ENCODE results near the gene PRSS53. TPM values are rescaled to one million over a fixed set of nuclear protein-coding genes. Genes with fewer than 3 reads are reported as not detected.

The PRSS53 gene
- total and polyA plus RNA-seq, 2 experiments from 2014 or later: 0.36 to 2.7 TPM

DNA sequence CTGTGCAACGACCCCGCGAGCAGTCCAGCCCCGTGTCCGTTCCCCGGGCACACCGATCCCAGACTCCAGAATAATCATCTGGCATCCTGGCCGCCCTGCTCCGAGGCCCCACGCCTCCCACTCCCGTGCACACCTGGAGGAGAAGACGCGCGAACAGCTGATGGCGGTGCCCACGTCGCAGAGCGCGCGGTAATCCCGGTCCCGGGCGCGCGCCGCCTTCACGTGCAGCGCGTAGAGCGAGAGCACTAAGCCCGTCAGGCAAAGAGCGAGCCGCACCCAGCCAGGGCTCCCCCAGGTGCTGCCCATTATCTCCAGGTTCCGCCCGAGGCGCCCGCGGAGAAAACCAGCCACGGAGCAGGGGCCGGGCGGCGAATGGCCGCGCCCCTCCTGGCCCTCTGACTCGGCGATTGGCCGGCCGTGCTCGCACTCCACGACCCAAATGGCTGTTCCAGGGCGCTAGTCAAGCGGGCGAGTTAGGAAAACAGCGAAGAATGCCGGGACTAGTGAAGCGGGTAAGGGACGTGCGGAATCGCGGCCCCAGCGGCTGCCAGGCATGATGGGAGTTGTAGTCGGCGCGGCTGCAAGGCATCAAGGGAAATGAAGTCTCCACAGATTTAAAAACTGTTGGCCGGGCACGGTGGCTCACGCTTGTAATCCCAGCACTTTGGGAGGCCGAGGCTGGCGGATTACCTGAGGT, 5.8 kb upstream of the PRSS53 start, which contains the start of gene VKORC1:
VKORC1 (minus strand) TSS at position 374 of the 697 bp plus-strand sequence; CDS start at position 306, 68 bp downstream.
- H3K79me2 ChIP-seq (replicated peaks; ENCODE audit: insufficient read depth): peaks cover 16% of the 10 kb centered on the region
- no peaks in the 10 kb centered on the region for H4K20me1 ChIP-seq (replicated peaks; ENCODE audit: insufficient read depth)
- H3K27ac Mint-ChIP-seq: peak within 1 kb of the TSS; percentile 80
- peak within 1 kb of the TSS; percentile 91 for H3K4me2 ChIP-seq
- TF ChIP-seq, protein P1, sequence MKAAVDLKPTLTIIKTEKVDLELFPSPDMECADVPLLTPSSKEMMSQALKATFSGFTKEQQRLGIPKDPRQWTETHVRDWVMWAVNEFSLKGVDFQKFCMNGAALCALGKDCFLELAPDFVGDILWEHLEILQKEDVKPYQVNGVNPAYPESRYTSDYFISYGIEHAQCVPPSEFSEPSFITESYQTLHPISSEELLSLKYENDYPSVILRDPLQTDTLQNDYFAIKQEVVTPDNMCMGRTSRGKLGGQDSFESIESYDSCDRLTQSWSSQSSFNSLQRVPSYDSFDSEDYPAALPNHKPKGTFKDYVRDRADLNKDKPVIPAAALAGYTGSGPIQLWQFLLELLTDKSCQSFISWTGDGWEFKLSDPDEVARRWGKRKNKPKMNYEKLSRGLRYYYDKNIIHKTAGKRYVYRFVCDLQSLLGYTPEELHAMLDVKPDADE (IDR thresholded peaks at IDR 0.05): peak; percentile 89
- TF ChIP-seq ZNF331 (CRISPR knock-in tag; IDR thresholded peaks at IDR 0.05; ENCODE audit: low read depth): no peak
- TF ChIP-seq EZH2 (IDR thresholded peaks at IDR 0.05; ENCODE audit: low read depth, unreplicated experiment): no peak
- no peak for TF ChIP-seq STAT1 (IDR thresholded peaks at IDR 0.05; ENCODE audit: unreplicated experiment)
- TF ChIP-seq POLR2AphosphoS5 (IDR thresholded peaks at IDR 0.05; ENCODE audit: low read depth): peak; percentile 57
- TF ChIP-seq CREB1 (CRISPR knock-in tag; IDR thresholded peaks at IDR 0.05; ENCODE audit: low read depth): peak; percentile 47; the same call in 1 of the 2 replicates
- ATAC-seq: peak; percentile 95
- no peaks in the 10 kb centered on the region for H3K36me3 ChIP-seq (ENCODE audit: insufficient read depth)
- peaks cover 5% of the 10 kb centered on the region; the same call in 2 of the 3 replicates for H3K9me3 Mint-ChIP-seq
- H3K27ac ChIP-seq (ENCODE audit: low read depth): peak within 1 kb of the TSS; percentile 85
- peaks cover 7% of the 10 kb centered on the region; the same call in 1 of the 2 replicates for H3K4me1 ChIP-seq (ENCODE audit: insufficient read depth)
- peak within 1 kb of the TSS; percentile 75 for H2AFZ ChIP-seq
- peak within 1 kb of the TSS; percentile 93 for H3K4me3 Mint-ChIP-seq
- H3K4me3 ChIP-seq: peak within 1 kb of the TSS; percentile 84
- peaks cover 6% of the 10 kb centered on the region; the same call in 1 of the 2 replicates for H3F3A ChIP-seq (replicated peaks; ENCODE audit: low read depth)
- H3K27me3 Mint-ChIP-seq (ENCODE audit: insufficient read depth, low read depth, poor library complexity): peaks cover 10% of the 10 kb centered on the region
- DNase-seq (ENCODE audit: low spot score): peak; percentile 99
- no peaks in the 10 kb centered on the region for H3K9me2 ChIP-seq (ENCODE audit: insufficient read depth)
- peaks cover 25% of the 10 kb centered on the region for H3K36me3 Mint-ChIP-seq (ENCODE audit: low read depth)
- H3K27me3 ChIP-seq (ENCODE audit: insufficient read depth): no peaks in the 10 kb centered on the region
- H3K4me1 Mint-ChIP-seq: peaks cover 8% of the 10 kb centered on the region

DNA sequence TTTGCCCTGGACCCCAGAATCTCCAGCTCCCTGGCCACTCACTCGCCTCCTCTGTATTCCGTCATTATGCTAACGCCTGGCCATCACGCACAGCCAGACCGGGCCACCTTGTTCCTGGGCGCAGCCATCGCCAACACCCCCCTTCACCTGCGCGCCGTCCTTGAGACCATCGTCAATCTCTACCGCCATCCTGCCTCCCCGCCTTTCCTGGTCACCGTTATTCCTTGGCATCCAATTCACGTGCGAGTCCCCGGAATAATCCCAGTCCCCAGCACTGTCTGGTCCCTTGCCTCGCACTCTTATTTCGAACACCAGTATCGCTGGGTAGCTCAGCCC, 5.3 kb upstream of the PRSS53 start:
- peak; percentile 21 for ATAC-seq

More for the DNA sequence above, 5.3 kb upstream of the PRSS53 start:
- Mint-ChIP-seq H3K4me3 (peak overlapping the region; percentile 93), H3K36me3 (ENCODE audit: low read depth) (peaks cover 28% of the 10 kb centered on the region), H3K9me3 (peaks cover 5% of the 10 kb centered on the region; the same call in 2 of the 3 replicates), H3K27me3 (ENCODE audit: insufficient read depth, low read depth, poor library complexity) (peaks cover 11% of the 10 kb centered on the region), H3K27ac (peak overlapping the region; percentile 80), H3K4me1 (peaks cover 8% of the 10 kb centered on the region)
- Histone ChIP-seq H3K4me2 (peak overlapping the region; percentile 91), H3F3A (replicated peaks; ENCODE audit: low read depth) (peaks cover 6% of the 10 kb centered on the region; the same call in 1 of the 2 replicates), H3K4me1 (ENCODE audit: insufficient read depth) (peaks cover 7% of the 10 kb centered on the region; the same call in 1 of the 2 replicates), H3K9me2 (ENCODE audit: insufficient read depth) (no peaks in the 10 kb centered on the region), H4K20me1 (replicated peaks; ENCODE audit: insufficient read depth) (no peaks in the 10 kb centered on the region), H2AFZ (peak overlapping the region; percentile 75), H3K27ac (ENCODE audit: low read depth) (peak overlapping the region; percentile 85), H3K4me3 (peak overlapping the region; percentile 84), H3K36me3 (ENCODE audit: insufficient read depth) (no peaks in the 10 kb centered on the region), H3K79me2 (replicated peaks; ENCODE audit: insufficient read depth) (peaks cover 16% of the 10 kb centered on the region), H3K27me3 (ENCODE audit: insufficient read depth) (no peaks in the 10 kb centered on the region)
- peak; percentile 62 for DNase-seq (ENCODE audit: low spot score)
- TF ChIP-seq STAT1 (IDR thresholded peaks at IDR 0.05; ENCODE audit: unreplicated experiment) (no peak), ZNF114 (CRISPR knock-in tag; IDR thresholded peaks at IDR 0.05) (no peak)
- TF ChIP-seq, protein P2, sequence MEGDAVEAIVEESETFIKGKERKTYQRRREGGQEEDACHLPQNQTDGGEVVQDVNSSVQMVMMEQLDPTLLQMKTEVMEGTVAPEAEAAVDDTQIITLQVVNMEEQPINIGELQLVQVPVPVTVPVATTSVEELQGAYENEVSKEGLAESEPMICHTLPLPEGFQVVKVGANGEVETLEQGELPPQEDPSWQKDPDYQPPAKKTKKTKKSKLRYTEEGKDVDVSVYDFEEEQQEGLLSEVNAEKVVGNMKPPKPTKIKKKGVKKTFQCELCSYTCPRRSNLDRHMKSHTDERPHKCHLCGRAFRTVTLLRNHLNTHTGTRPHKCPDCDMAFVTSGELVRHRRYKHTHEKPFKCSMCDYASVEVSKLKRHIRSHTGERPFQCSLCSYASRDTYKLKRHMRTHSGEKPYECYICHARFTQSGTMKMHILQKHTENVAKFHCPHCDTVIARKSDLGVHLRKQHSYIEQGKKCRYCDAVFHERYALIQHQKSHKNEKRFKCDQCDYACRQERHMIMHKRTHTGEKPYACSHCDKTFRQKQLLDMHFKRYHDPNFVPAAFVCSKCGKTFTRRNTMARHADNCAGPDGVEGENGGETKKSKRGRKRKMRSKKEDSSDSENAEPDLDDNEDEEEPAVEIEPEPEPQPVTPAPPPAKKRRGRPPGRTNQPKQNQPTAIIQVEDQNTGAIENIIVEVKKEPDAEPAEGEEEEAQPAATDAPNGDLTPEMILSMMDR (conservative IDR thresholded peaks at IDR 0.05; ENCODE audit: low read depth in 2 of 2): no peak
